SU-DHL-6 (cell line): ENCODE data around the gene MED26.

Experiments
- H2AFZ ChIP-seq: fragments of 200-600 bp; sonication (generic); 2 replicates; pipeline ENCODE4 v1.6.1; 2014; ENCODE audit warnings: low read depth, mild to moderate bottlenecking, moderate library complexity, mixed read lengths, antibody characterized with exemption, low read length; ENCODE audit not compliant: severe bottlenecking
- H3F3A ChIP-seq: fragments of 200-600 bp; shearing (Covaris generic); 2 replicates; pipeline ENCODE4 v1.6.0; 2016; ENCODE audit warnings: antibody characterized with exemption, mild to moderate bottlenecking; ENCODE audit not compliant: insufficient read depth
- H3K27ac ChIP-seq: fragments of 200-600 bp; sonication (generic); 2 replicates; pipeline ENCODE4 v1.5.1; 2016; ENCODE audit warnings: low read depth, mild to moderate bottlenecking, low read length, moderate library complexity, mixed read lengths
- H3K27me3 ChIP-seq: fragments of 200-600 bp; sonication (generic), shearing (Covaris generic); 2 replicates; pipeline ENCODE4 v1.6.0; 2014; ENCODE audit warnings: mild to moderate bottlenecking, low read length
- H3K36me3 ChIP-seq: fragments of 200-600 bp; sonication (generic); 2 replicates; pipeline ENCODE4 v1.6.1; 2014; ENCODE audit warnings: mild to moderate bottlenecking, low read length, mixed read lengths
- H3K4me2 ChIP-seq: fragments of 300-600, 200-600 bp; shearing (Covaris generic), sonication (generic); 2 replicates; pipeline ENCODE4 v1.6.0; 2014; ENCODE audit warnings: low read length, low read depth, mild to moderate bottlenecking; ENCODE audit not compliant: poor library complexity, severe bottlenecking
- H3K4me3 ChIP-seq: fragments of 200-600 bp; sonication (generic); 2 replicates; pipeline ENCODE4 v1.5.1; 2014; ENCODE audit warnings: antibody characterized with exemption, low read length, mild to moderate bottlenecking, mixed read lengths; ENCODE audit not compliant: insufficient read depth, poor library complexity, severe bottlenecking
- H3K79me2 ChIP-seq: fragments of 200-600 bp; sonication (generic); 2 replicates; pipeline ENCODE4 v1.6.1; 2014; ENCODE audit warnings: mild to moderate bottlenecking, low read length, moderate library complexity; ENCODE audit not compliant: insufficient read depth
- H3K9ac ChIP-seq: fragments of 200-600 bp; sonication (generic); 2 replicates; pipeline ENCODE4 v1.7.0; 2014; ENCODE audit warnings: mild to moderate bottlenecking, low read length
- H3K9me2 ChIP-seq: fragments of 200-600 bp; sonication (generic); replicated peaks from 2 replicates; pipeline ENCODE4 v1.6.1; 2014; ENCODE audit warnings: low read length; ENCODE audit not compliant: insufficient read depth
- H3K9me3 ChIP-seq: fragments of 200-600 bp; sonication (generic); 2 replicates; pipeline ENCODE4 v1.6.1; 2014; ENCODE audit warnings: low read length, mixed read lengths; ENCODE audit not compliant: insufficient read depth
- H4K20me1 ChIP-seq: fragments of 200-600 bp; sonication (generic); 2 replicates; pipeline ENCODE4 v1.6.1; 2014; ENCODE audit warnings: low read depth, mild to moderate bottlenecking, antibody characterized with exemption, low read length, moderate library complexity, mixed read lengths
- CTCF ChIP-seq: fragments of 200-600 bp; sonication (generic); IDR thresholded peaks from one replicate; pipeline ENCODE4 v1.5.1; 2017; ENCODE audit warnings: antibody characterized with exemption, mild to moderate bottlenecking, low read length, moderate library complexity; ENCODE audit not compliant: insufficient read depth, poor library complexity, severe bottlenecking
- EZH2phosphoT487 ChIP-seq: fragments of 200-600 bp; sonication (generic), shearing (Covaris generic); conservative IDR thresholded peaks from 2 replicates; pipeline ENCODE4 v1.6.1; 2018; ENCODE audit warnings: mild to moderate bottlenecking, antibody characterized with exemption, low read length, moderate library complexity, mixed read lengths

MED26 gene

GRCh38 chr19:16527334-16527935, 100.6 kb downstream of the MED26 start:
- H3K36me3 ChIP-seq: no peaks in the 10 kb centered on the region
- H3K9me2 ChIP-seq: no peaks in the 10 kb centered on the region
- H2AFZ ChIP-seq: no peak overlapping the region
- H3K4me2 ChIP-seq: no peak overlapping the region
- no peak overlapping the region for H3K27ac ChIP-seq
- no peak overlapping the region for H3K9ac ChIP-seq
- H4K20me1 ChIP-seq: no peaks in the 10 kb centered on the region
- no peak overlapping the region for H3K4me3 ChIP-seq
- peaks cover 8% of the 10 kb centered on the region; the same call in 1 of the 2 replicates for H3K79me2 ChIP-seq
- H3K27me3 ChIP-seq: no peaks in the 10 kb centered on the region
- no peaks in the 10 kb centered on the region for H3K9me3 ChIP-seq
- no peaks in the 10 kb centered on the region for H3F3A ChIP-seq
- no peak for TF ChIP-seq CTCF
- no peak for TF ChIP-seq EZH2phosphoT487

GRCh38 chr19:16525751-16526481, 102.1 kb downstream of the MED26 start:
- H3K4me3 ChIP-seq: no peak overlapping the region
- peaks cover 8% of the 10 kb centered on the region; the same call in 1 of the 2 replicates for H3K79me2 ChIP-seq
- H3K9me3 ChIP-seq: no peaks in the 10 kb centered on the region
- no peak for TF ChIP-seq CTCF
- no peak for TF ChIP-seq EZH2phosphoT487
- H3K27me3 ChIP-seq: no peaks in the 10 kb centered on the region
- no peak overlapping the region for H3K9ac ChIP-seq
- H3F3A ChIP-seq: no peaks in the 10 kb centered on the region
- no peaks in the 10 kb centered on the region for H3K36me3 ChIP-seq
- no peak overlapping the region for H2AFZ ChIP-seq
- H3K27ac ChIP-seq: no peak overlapping the region
- no peak overlapping the region for H3K4me2 ChIP-seq
- H4K20me1 ChIP-seq: no peaks in the 10 kb centered on the region
- H3K9me2 ChIP-seq: no peaks in the 10 kb centered on the region

GRCh38 chr19:16524991-16525734, 102.8 kb downstream of the MED26 start:
- Histone ChIP-seq H3F3A (no peaks in the 10 kb centered on the region), H3K9ac (no peak overlapping the region), H3K9me3 (no peaks in the 10 kb centered on the region), H3K27ac (no peak overlapping the region), H3K27me3 (no peaks in the 10 kb centered on the region), H2AFZ (no peak overlapping the region), H3K9me2 (no peaks in the 10 kb centered on the region), H3K79me2 (peaks cover 8% of the 10 kb centered on the region; the same call in 1 of the 2 replicates), H3K36me3 (no peaks in the 10 kb centered on the region), H3K4me2 (no peak overlapping the region), H4K20me1 (no peaks in the 10 kb centered on the region), H3K4me3 (no peak overlapping the region)
- TF ChIP-seq EZH2phosphoT487 (no peak), CTCF (no peak)
